ENCODE results near the gene CSF3. TPM values are rescaled to one million over a fixed set of nuclear protein-coding genes. Genes with fewer than 3 reads are reported as not detected.

Gene CSF3
- total RNA-seq, 1 experiment from 2014 or later, result not detected

DNA sequence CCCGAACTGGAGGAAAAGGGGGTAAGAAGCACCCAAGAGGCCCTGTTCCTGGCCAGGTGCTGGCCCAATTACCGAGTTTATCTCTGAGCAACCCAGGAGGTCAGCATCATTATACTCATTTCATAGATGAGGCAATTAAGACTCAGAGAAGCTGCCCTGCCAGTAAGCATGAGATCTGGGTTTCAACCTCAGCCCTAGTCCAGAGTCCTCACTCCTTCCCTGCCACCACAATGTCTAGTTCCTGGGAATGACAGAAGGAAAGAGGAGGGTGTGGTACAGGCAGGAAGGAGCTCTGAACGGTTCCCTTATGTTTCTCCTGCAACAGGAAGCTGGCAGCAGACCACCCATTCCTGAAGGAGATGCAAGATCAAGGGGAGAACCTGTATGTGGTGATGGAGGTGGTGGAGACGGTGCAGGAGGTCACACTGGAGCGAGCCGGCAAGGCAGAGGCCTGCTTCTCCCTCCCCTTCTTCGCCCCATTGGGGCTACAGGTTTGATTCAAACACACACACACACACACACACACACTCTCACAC lies 45.0 kb upstream of the CSF3 start:
- TF ChIP-seq, protein P1, sequence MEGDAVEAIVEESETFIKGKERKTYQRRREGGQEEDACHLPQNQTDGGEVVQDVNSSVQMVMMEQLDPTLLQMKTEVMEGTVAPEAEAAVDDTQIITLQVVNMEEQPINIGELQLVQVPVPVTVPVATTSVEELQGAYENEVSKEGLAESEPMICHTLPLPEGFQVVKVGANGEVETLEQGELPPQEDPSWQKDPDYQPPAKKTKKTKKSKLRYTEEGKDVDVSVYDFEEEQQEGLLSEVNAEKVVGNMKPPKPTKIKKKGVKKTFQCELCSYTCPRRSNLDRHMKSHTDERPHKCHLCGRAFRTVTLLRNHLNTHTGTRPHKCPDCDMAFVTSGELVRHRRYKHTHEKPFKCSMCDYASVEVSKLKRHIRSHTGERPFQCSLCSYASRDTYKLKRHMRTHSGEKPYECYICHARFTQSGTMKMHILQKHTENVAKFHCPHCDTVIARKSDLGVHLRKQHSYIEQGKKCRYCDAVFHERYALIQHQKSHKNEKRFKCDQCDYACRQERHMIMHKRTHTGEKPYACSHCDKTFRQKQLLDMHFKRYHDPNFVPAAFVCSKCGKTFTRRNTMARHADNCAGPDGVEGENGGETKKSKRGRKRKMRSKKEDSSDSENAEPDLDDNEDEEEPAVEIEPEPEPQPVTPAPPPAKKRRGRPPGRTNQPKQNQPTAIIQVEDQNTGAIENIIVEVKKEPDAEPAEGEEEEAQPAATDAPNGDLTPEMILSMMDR (IDR thresholded peaks at IDR 0.05), result no peak
- TF ChIP-seq POLR2AphosphoS5 (IDR thresholded peaks at IDR 0.05; ENCODE audit: low read depth, low read length), result no peak
- no peak for TF ChIP-seq TCF7L2 (IDR thresholded peaks at IDR 0.05; ENCODE audit: low read depth, low read length)
- TF ChIP-seq, protein P2, sequence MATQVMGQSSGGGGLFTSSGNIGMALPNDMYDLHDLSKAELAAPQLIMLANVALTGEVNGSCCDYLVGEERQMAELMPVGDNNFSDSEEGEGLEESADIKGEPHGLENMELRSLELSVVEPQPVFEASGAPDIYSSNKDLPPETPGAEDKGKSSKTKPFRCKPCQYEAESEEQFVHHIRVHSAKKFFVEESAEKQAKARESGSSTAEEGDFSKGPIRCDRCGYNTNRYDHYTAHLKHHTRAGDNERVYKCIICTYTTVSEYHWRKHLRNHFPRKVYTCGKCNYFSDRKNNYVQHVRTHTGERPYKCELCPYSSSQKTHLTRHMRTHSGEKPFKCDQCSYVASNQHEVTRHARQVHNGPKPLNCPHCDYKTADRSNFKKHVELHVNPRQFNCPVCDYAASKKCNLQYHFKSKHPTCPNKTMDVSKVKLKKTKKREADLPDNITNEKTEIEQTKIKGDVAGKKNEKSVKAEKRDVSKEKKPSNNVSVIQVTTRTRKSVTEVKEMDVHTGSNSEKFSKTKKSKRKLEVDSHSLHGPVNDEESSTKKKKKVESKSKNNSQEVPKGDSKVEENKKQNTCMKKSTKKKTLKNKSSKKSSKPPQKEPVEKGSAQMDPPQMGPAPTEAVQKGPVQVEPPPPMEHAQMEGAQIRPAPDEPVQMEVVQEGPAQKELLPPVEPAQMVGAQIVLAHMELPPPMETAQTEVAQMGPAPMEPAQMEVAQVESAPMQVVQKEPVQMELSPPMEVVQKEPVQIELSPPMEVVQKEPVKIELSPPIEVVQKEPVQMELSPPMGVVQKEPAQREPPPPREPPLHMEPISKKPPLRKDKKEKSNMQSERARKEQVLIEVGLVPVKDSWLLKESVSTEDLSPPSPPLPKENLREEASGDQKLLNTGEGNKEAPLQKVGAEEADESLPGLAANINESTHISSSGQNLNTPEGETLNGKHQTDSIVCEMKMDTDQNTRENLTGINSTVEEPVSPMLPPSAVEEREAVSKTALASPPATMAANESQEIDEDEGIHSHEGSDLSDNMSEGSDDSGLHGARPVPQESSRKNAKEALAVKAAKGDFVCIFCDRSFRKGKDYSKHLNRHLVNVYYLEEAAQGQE (IDR thresholded peaks at IDR 0.05; ENCODE audit: insufficient read depth in 1 of 2, low read depth in 2 of 2, low read length in 1 of 2), result no peak
- no peak for TF ChIP-seq SIN3A (IDR thresholded peaks at IDR 0.05; ENCODE audit: borderline replicate concordance, insufficient read depth, low read depth, low read length)
- POLR2A ChIA-PET, result no interaction called here
- H3K36me3 ChIP-seq (ENCODE audit: control insufficient read depth, insufficient read depth, low read length), result no peaks in the 10 kb centered on the region
- H3K4me3 ChIP-seq (ENCODE audit: low read depth in 2 of 2, low read length in 2 of 2), result no peak overlapping the region
- CTCF ChIA-PET, result no interaction called here
- H3K4me1 ChIP-seq (ENCODE audit: control insufficient read depth, insufficient read depth, low read length), result no peaks in the 10 kb centered on the region
- ATAC-seq (no peak), DNase-seq (ENCODE audit: low read depth, low spot score) (no peak)
- BruUV-seq (replicated peaks), result no TSS peak
- in situ Hi-C loops (cut with HindIII; ENCODE audit: low pct_unique_long_range_greater_than_20kb, low sequenced_read_pairs) (no loop called here), intact Hi-C loops (cut with micrococcal nuclease; ENCODE audit: unreplicated experiment) (loop anchor here (10.0 kb wide), 1 partner anchor 95 kb away; no protein-coding TSS in a partner anchor)
- H3K27ac ChIP-seq (ENCODE audit: low read length), result no peak overlapping the region
- peaks cover 3% of the 10 kb centered on the region; the same call in 1 of the 2 replicates for H3K27me3 ChIP-seq (ENCODE audit: control insufficient read depth, insufficient read depth, low read length)
- H3K9me3 ChIP-seq (ENCODE audit: control insufficient read depth, insufficient read depth, low read depth, low read length), result no peaks in the 10 kb centered on the region

DNA sequence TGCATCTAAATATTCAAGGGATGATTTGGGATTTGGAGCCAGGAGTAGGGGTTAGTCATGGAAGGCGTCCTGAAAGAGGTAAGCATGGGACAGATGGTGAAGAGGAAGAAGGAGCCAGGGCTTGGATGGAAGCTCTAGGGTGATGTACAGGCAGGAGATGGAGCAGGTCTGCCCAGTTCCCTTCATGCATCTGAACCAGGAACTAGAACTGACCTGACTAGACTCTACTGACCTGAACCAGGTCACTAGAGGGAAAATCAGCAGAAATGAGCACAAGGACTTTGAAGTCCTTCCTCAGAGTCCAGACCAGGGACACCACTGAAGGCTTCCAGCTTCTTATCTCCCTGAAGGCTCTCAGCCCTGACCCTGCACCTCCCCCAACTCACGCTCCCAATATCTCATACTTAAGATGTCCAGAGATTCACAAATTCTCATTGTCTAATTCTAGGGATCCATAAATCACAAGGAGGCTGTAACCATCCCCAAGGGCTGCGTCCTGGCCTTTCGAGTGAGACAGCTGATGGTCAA lies 44.1 kb upstream of the CSF3 start:
- in situ Hi-C loops (cut with HindIII; ENCODE audit: low pct_unique_long_range_greater_than_20kb, low sequenced_read_pairs) (no loop called here), intact Hi-C loops (cut with micrococcal nuclease; ENCODE audit: unreplicated experiment) (loop anchor here (10.0 kb wide), 1 partner anchor 96 kb away; no protein-coding TSS in a partner anchor)
- Histone ChIP-seq H3K4me1 (ENCODE audit: control insufficient read depth, insufficient read depth, low read length) (no peaks in the 10 kb centered on the region), H3K4me3 (ENCODE audit: low read depth in 2 of 2, low read length in 2 of 2) (no peak overlapping the region), H3K9me3 (ENCODE audit: control insufficient read depth, insufficient read depth, low read depth, low read length) (no peaks in the 10 kb centered on the region), H3K36me3 (ENCODE audit: control insufficient read depth, insufficient read depth, low read length) (no peaks in the 10 kb centered on the region), H3K27ac (ENCODE audit: low read length) (no peak overlapping the region), H3K27me3 (ENCODE audit: control insufficient read depth, insufficient read depth, low read length) (peaks cover 3% of the 10 kb centered on the region; the same call in 1 of the 2 replicates)
- BruUV-seq (replicated peaks), result no TSS peak
- POLR2A ChIA-PET, result no interaction called here
- ATAC-seq (no peak; the same call in 1 of the 2 replicates), DNase-seq (ENCODE audit: low read depth, low spot score) (no peak)
- TF ChIP-seq TCF7L2 (IDR thresholded peaks at IDR 0.05; ENCODE audit: low read depth, low read length) (no peak), POLR2AphosphoS5 (IDR thresholded peaks at IDR 0.05; ENCODE audit: low read depth, low read length) (no peak), SIN3A (IDR thresholded peaks at IDR 0.05; ENCODE audit: borderline replicate concordance, insufficient read depth, low read depth, low read length) (no peak)
- TF ChIP-seq, protein P1 (IDR thresholded peaks at IDR 0.05), result no peak
- TF ChIP-seq, protein P2 (IDR thresholded peaks at IDR 0.05; ENCODE audit: insufficient read depth in 1 of 2, low read depth in 2 of 2, low read length in 1 of 2), result no peak
- CTCF ChIA-PET, result no interaction called here
